ENCODE measurements around the gene MYO5B.
"Not testable (repeated sequence)": the region's sequence is repeated elsewhere in the genome, so short reads cannot be mapped to it uniquely, and the experiment has no call there.

The MYO5B gene

GRCh38 chr18:49893036-49893435, 301.9 kb downstream of the MYO5B start:
- Histone ChIP-seq H3K4me1 (ENCODE audit: control insufficient read depth, low read depth, low read length) (peaks cover 20% of the 10 kb centered on the region), H3K9ac (ENCODE audit: low read length) (no peak overlapping the region), H3K27me3 (ENCODE audit: insufficient read depth, low read length, poor library complexity) (no peaks in the 10 kb centered on the region), H3K27ac (ENCODE audit: low read depth, low read length) (peak overlapping the region; percentile 9), H3K4me3 (ENCODE audit: low read length) (no peak overlapping the region), H3K4ac (ENCODE audit: low read depth, low read length) (no peak overlapping the region), H4K5ac (ENCODE audit: low read length) (no peak overlapping the region), H3K18ac (ENCODE audit: low read length) (no peak overlapping the region), H3K4me2 (ENCODE audit: low read length) (no peak overlapping the region), H2BK15ac (replicated peaks; ENCODE audit: low read depth) (no peak overlapping the region), H2BK120ac (ENCODE audit: low read depth, low read length) (no peak overlapping the region), H2BK5ac (ENCODE audit: low read length) (peak overlapping the region; percentile 67), H3K79me2 (ENCODE audit: control insufficient read depth, insufficient read depth, low read length) (no peaks in the 10 kb centered on the region), H3K36me3 (ENCODE audit: control insufficient read depth, insufficient read depth, low read length) (no peaks in the 10 kb centered on the region), H4K8ac (ENCODE audit: low read depth, low read length) (no peak overlapping the region), H3K56ac (ENCODE audit: low read length) (no peak overlapping the region), H3K23ac (ENCODE audit: low read length) (no peak overlapping the region), H2AK5ac (ENCODE audit: low read length) (no peak overlapping the region), H3K79me1 (ENCODE audit: low read length) (no peaks in the 10 kb centered on the region)
- peak; percentile 68 for DNase-seq
- no CpG with 5 or more reads among the region's 2 CpGs for WGBS (ENCODE audit: extremely low coverage, insufficient coverage, low lambda C conversion rate)

GRCh38 chr18:49892148-49892924, 302.6 kb downstream of the MYO5B start:
- no CpG with 5 or more reads among the region's 15 CpGs for WGBS (ENCODE audit: extremely low coverage, insufficient coverage, low lambda C conversion rate)
- no peaks in the 10 kb centered on the region for H3K79me1 ChIP-seq (ENCODE audit: low read length)
- no peaks in the 10 kb centered on the region for H3K36me3 ChIP-seq (ENCODE audit: control insufficient read depth, insufficient read depth, low read length)
- H3K4ac ChIP-seq (ENCODE audit: low read depth, low read length): no peak overlapping the region
- peak overlapping the region; percentile 31 for H2BK5ac ChIP-seq (ENCODE audit: low read length)
- H3K4me2 ChIP-seq (ENCODE audit: low read length): no peak overlapping the region
- H3K79me2 ChIP-seq (ENCODE audit: control insufficient read depth, insufficient read depth, low read length): no peaks in the 10 kb centered on the region
- no peak overlapping the region for H2BK120ac ChIP-seq (ENCODE audit: low read depth, low read length)
- DNase-seq: peak; percentile 64
- H2AK5ac ChIP-seq (ENCODE audit: low read length): peak overlapping the region; percentile 20
- H3K9ac ChIP-seq (ENCODE audit: low read length): no peak overlapping the region
- peaks cover 20% of the 10 kb centered on the region for H3K4me1 ChIP-seq (ENCODE audit: control insufficient read depth, low read depth, low read length)
- H4K8ac ChIP-seq (ENCODE audit: low read depth, low read length): no peak overlapping the region
- no peak overlapping the region for H2BK15ac ChIP-seq (replicated peaks; ENCODE audit: low read depth)
- H3K18ac ChIP-seq (ENCODE audit: low read length): peak overlapping the region; percentile 3
- H3K4me3 ChIP-seq (ENCODE audit: low read length): no peak overlapping the region
- H3K56ac ChIP-seq (ENCODE audit: low read length): peak overlapping the region; percentile 11
- no peak overlapping the region for H3K27ac ChIP-seq (ENCODE audit: low read depth, low read length)
- no peak overlapping the region for H3K23ac ChIP-seq (ENCODE audit: low read length)
- H3K27me3 ChIP-seq (ENCODE audit: insufficient read depth, low read length, poor library complexity): no peaks in the 10 kb centered on the region
- H4K5ac ChIP-seq (ENCODE audit: low read length): no peak overlapping the region

DNA sequence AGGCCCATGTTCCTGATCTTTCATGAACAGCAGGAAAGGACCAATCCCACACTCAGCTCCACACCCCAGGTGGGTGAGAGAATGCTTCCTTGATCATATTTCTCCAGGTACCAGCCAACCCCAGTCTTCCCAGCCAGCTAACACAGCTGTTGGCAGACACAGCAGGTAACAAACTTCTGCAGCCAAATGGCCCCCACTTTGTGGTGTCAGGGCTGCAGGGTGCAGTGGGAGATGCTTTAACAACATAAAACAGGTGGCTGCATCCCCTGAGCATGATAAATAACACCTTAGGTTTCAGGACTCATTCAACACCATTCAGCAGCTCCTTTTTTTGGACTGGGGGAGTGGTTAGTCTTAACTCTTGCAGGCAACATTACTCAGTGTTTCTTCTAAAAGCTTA, 304.9 kb downstream of the MYO5B start:
- Histone ChIP-seq H2BK5ac (ENCODE audit: low read length) (no peak overlapping the region), H4K5ac (ENCODE audit: low read length) (no peak overlapping the region), H4K8ac (ENCODE audit: low read depth, low read length) (no peak overlapping the region), H2BK15ac (replicated peaks; ENCODE audit: low read depth) (no peak overlapping the region), H3K23ac (ENCODE audit: low read length) (no peak overlapping the region), H3K79me1 (ENCODE audit: low read length) (no peaks in the 10 kb centered on the region), H3K36me3 (ENCODE audit: control insufficient read depth, insufficient read depth, low read length) (no peaks in the 10 kb centered on the region), H3K4ac (ENCODE audit: low read depth, low read length) (no peak overlapping the region), H3K4me1 (ENCODE audit: control insufficient read depth, low read depth, low read length) (peaks cover 14% of the 10 kb centered on the region), H2BK120ac (ENCODE audit: low read depth, low read length) (no peak overlapping the region), H3K4me3 (ENCODE audit: low read length) (no peak overlapping the region), H3K9ac (ENCODE audit: low read length) (no peak overlapping the region), H3K18ac (ENCODE audit: low read length) (no peak overlapping the region), H3K79me2 (ENCODE audit: control insufficient read depth, insufficient read depth, low read length) (no peaks in the 10 kb centered on the region), H3K4me2 (ENCODE audit: low read length) (no peak overlapping the region), H3K56ac (ENCODE audit: low read length) (no peak overlapping the region), H3K27me3 (ENCODE audit: insufficient read depth, low read length, poor library complexity) (no peaks in the 10 kb centered on the region), H2AK5ac (ENCODE audit: low read length) (no peak overlapping the region), H3K27ac (ENCODE audit: low read depth, low read length) (no peak overlapping the region)
- peak; percentile 64 for DNase-seq

DNA sequence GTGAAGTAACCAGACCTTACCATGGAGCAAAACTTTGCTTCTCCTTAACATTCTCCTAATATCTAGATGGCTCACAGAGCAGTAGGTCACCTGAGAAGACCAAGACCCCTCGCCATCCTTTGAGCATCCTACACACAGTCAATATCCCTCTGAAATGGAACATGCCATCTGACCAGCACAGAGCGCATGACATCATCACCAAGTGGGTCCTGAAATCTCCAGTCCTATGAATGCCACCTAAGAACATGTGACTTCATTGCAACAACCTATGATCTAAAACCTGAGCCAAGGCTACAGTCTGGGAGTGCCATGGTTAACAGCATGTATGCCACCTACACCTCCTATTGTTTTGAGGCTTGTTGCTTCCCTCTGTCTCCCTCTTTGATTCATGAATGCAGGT, 305.4 kb downstream of the MYO5B start:
- not testable (repeated sequence) for H4K8ac ChIP-seq (ENCODE audit: low read depth, low read length); H3K4ac ChIP-seq (ENCODE audit: low read depth, low read length); H3K27ac ChIP-seq (ENCODE audit: low read depth, low read length); H3K4me2 ChIP-seq (ENCODE audit: low read length); H3K36me3 ChIP-seq (ENCODE audit: control insufficient read depth, insufficient read depth, low read length); H3K4me3 ChIP-seq (ENCODE audit: low read length); H3K9ac ChIP-seq (ENCODE audit: low read length); H2BK120ac ChIP-seq (ENCODE audit: low read depth, low read length); H3K27me3 ChIP-seq (ENCODE audit: insufficient read depth, low read length, poor library complexity); H2AK5ac ChIP-seq (ENCODE audit: low read length); DNase-seq; H2BK15ac ChIP-seq (replicated peaks; ENCODE audit: low read depth); H3K18ac ChIP-seq (ENCODE audit: low read length); H3K79me1 ChIP-seq (ENCODE audit: low read length); H3K23ac ChIP-seq (ENCODE audit: low read length); H3K79me2 ChIP-seq (ENCODE audit: control insufficient read depth, insufficient read depth, low read length)
- peak overlapping the region; percentile 71 for H4K5ac ChIP-seq (ENCODE audit: low read length)
- peak overlapping the region; percentile 49 for H3K56ac ChIP-seq (ENCODE audit: low read length)
- peaks cover 14% of the 10 kb centered on the region for H3K4me1 ChIP-seq (ENCODE audit: control insufficient read depth, low read depth, low read length)
- peak overlapping the region; percentile 78 for H2BK5ac ChIP-seq (ENCODE audit: low read length)
- no CpG with 5 or more reads among the region's 2 CpGs for WGBS (ENCODE audit: extremely low coverage, insufficient coverage, low lambda C conversion rate)

DNA sequence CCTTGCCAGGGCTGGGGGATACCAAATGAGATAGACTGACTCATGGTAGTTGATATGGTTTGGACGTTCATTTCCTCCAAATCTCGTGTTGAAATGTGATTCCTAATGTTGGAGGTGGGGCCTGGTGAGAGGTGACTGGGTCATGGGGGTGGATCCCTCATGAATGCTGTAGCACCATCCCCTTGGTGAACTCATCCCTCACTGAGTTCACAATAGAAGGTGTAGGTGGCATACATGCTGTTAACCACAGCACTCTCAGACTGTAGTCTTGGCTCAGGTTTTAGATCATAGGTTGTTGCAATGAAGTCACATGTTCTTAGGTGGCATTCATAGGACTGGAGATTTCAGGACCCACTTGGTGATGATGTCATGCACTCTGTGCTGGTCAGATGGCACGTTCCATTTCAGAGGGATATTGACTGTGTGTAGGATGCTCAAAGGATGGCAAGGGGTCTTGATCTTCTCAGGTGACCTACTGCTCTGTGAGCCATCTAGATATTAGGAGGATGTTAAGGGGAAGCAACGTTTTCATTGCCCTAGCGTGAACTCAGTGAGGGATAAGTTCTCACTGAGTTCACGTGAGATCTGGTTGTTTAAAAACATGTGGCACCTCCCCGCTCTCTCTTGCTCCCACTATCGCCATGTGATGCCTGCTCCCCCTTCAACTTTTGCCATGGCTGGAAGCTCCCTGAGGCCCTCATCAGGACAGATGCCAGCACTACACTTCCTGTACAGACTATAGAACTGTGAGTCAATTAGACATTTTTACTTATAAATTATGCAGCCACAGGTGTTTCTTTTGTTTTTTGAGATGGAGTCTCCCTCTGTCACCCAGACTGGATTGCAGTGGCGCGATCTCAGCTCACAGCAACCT, 307.8 kb downstream of the MYO5B start:
- WGBS (ENCODE audit: extremely low coverage, insufficient coverage, low lambda C conversion rate): no CpG with 5 or more reads among the region's 10 CpGs
- H3K9ac ChIP-seq (ENCODE audit: low read length): no peak overlapping the region
- H3K79me2 ChIP-seq (ENCODE audit: control insufficient read depth, insufficient read depth, low read length): no peaks in the 10 kb centered on the region
- H3K79me1 ChIP-seq (ENCODE audit: low read length): no peaks in the 10 kb centered on the region
- no peak overlapping the region for H2BK15ac ChIP-seq (replicated peaks; ENCODE audit: low read depth)
- no peaks in the 10 kb centered on the region for H3K27me3 ChIP-seq (ENCODE audit: insufficient read depth, low read length, poor library complexity)
- H3K27ac ChIP-seq (ENCODE audit: low read depth, low read length): no peak overlapping the region
- H3K4me1 ChIP-seq (ENCODE audit: control insufficient read depth, low read depth, low read length): peaks cover 10% of the 10 kb centered on the region
- H4K8ac ChIP-seq (ENCODE audit: low read depth, low read length): no peak overlapping the region
- no peak overlapping the region for H3K56ac ChIP-seq (ENCODE audit: low read length)
- H2AK5ac ChIP-seq (ENCODE audit: low read length): no peak overlapping the region
- H3K23ac ChIP-seq (ENCODE audit: low read length): no peak overlapping the region
- no peaks in the 10 kb centered on the region for H3K36me3 ChIP-seq (ENCODE audit: control insufficient read depth, insufficient read depth, low read length)
- no peak overlapping the region for H3K4me3 ChIP-seq (ENCODE audit: low read length)
- no peak overlapping the region for H3K4ac ChIP-seq (ENCODE audit: low read depth, low read length)
- H2BK5ac ChIP-seq (ENCODE audit: low read length): no peak overlapping the region
- H3K18ac ChIP-seq (ENCODE audit: low read length): no peak overlapping the region
- peak; percentile 56 for DNase-seq
- no peak overlapping the region for H2BK120ac ChIP-seq (ENCODE audit: low read depth, low read length)
- no peak overlapping the region for H4K5ac ChIP-seq (ENCODE audit: low read length)
- H3K4me2 ChIP-seq (ENCODE audit: low read length): no peak overlapping the region
